Skeletal muscle tissue (tissue), 4 donors: ENCODE results near the gene ATP9A. TPM values are rescaled to one million over a fixed set of nuclear protein-coding genes. Genes with fewer than 3 reads are reported as not detected.

Experiments
- H3K27ac ChIP-seq: one replicate; pipeline ENCODE4 v1.7.0; 2013; ENCODE audit warnings: mild to moderate bottlenecking, low read depth, low read length, inconsistent platforms
- H3K27me3 ChIP-seq, 3 donors: one replicate each; pipeline ENCODE4 v1.7.0; 2013; ENCODE audit warnings: low read length in 3 of 3; ENCODE audit not compliant: control insufficient read depth in 3 of 3, insufficient read depth in 3 of 3
- H3K36me3 ChIP-seq, 3 donors: one replicate each; pipeline ENCODE4 v1.7.0; 2013; ENCODE audit warnings: low read length in 3 of 3; ENCODE audit not compliant: control insufficient read depth in 3 of 3, insufficient read depth in 3 of 3
- H3K4me1 ChIP-seq, 3 donors: one replicate each; pipeline ENCODE4 v1.7.0; 2013; ENCODE audit warnings: low read length in 3 of 3, mild to moderate bottlenecking in 3 of 3; ENCODE audit not compliant: control insufficient read depth in 3 of 3, insufficient read depth in 3 of 3
- H3K4me3 ChIP-seq, 3 donors: one replicate each; pipeline ENCODE4 v1.7.0; 2013; ENCODE audit warnings: low read length in 3 of 3
- H3K9ac ChIP-seq, 3 donors: one replicate each; pipeline ENCODE4 v1.7.0; 2013; ENCODE audit warnings: low read length in 3 of 3, mild to moderate bottlenecking in 3 of 3, moderate library complexity in 2 of 3, low read depth in 1 of 3
- H3K9me3 ChIP-seq, 3 donors: one replicate each; pipeline ENCODE4 v1.7.0; 2013; ENCODE audit warnings: low read length in 3 of 3; ENCODE audit not compliant: control insufficient read depth in 3 of 3
- total RNA-seq: library from RNA; depleted of rRNA; stranded (reverse); fragments of >200 nt; gene quantifications from one replicate; pipeline ENCODE4 v1.2.3, GENCODE V29; 2014
- donor health status: Osteomylitis.

ATP9A gene
- total RNA-seq, 1 donor from 2014 or later: 56.4 TPM

GRCh38 chr20:51600950-51601349 is 167.2 kb downstream of the ATP9A start:
- no peaks in the 10 kb centered on the region for H3K27me3 ChIP-seq
- H3K27ac ChIP-seq: no peak overlapping the region
- H3K36me3 ChIP-seq: peaks cover 26 to 32% (median 29%) of the 10 kb centered on the region in 3 donors
- no peak overlapping the region for H3K4me3 ChIP-seq
- H3K9ac ChIP-seq: no peak overlapping the region
- H3K9me3 ChIP-seq: no peaks in the 10 kb centered on the region
- no peaks in the 10 kb centered on the region for H3K4me1 ChIP-seq

GRCh38 chr20:51600016-51600420 is 168.2 kb downstream of the ATP9A start:
- peaks cover 0 to 3% (median 2%) of the 10 kb centered on the region in 3 donors for H3K4me1 ChIP-seq
- H3K27me3 ChIP-seq: no peaks in the 10 kb centered on the region
- no peak overlapping the region for H3K4me3 ChIP-seq
- H3K27ac ChIP-seq: no peak overlapping the region
- H3K36me3 ChIP-seq: peaks cover 26 to 31% (median 29%) of the 10 kb centered on the region in 3 donors
- H3K9me3 ChIP-seq: no peaks in the 10 kb centered on the region
- H3K9ac ChIP-seq: no peak overlapping the region

GRCh38 chr20:51598556-51598955 is 169.6 kb downstream of the ATP9A start:
- no peak overlapping the region for H3K9ac ChIP-seq
- H3K36me3 ChIP-seq: peaks cover 16 to 23% (median 23%) of the 10 kb centered on the region in 3 donors

GRCh38 chr20:51597389-51598231 is 170.6 kb downstream of the ATP9A start:
- H3K9me3 ChIP-seq: no peaks in the 10 kb centered on the region
- no peak overlapping the region for H3K27ac ChIP-seq
- H3K4me1 ChIP-seq: peaks cover 4 to 10% (median 8%) of the 10 kb centered on the region in 3 donors
- H3K4me3 ChIP-seq: no peak overlapping the region
- H3K27me3 ChIP-seq: no peaks in the 10 kb centered on the region
- no peak overlapping the region for H3K9ac ChIP-seq
- H3K36me3 ChIP-seq: peaks cover 10 to 20% (median 18%) of the 10 kb centered on the region in 3 donors

More at GRCh38 chr20:51598556-51598955, 169.6 kb downstream of the ATP9A start:
- peaks cover 4 to 10% (median 8%) of the 10 kb centered on the region in 3 donors for H3K4me1 ChIP-seq
- H3K27me3 ChIP-seq: no peaks in the 10 kb centered on the region
- H3K4me3 ChIP-seq: no peak overlapping the region
- H3K9me3 ChIP-seq: no peaks in the 10 kb centered on the region
- H3K27ac ChIP-seq: no peak overlapping the region

- Histone ChIP-seq H3K27ac (no peak overlapping the region), H3K27me3 (no peaks in the 10 kb centered on the region), H3K4me1 (peaks cover 4 to 10% (median 8%) of the 10 kb centered on the region in 3 donors), H3K4me3 (no peak overlapping the region), H3K9ac (no peak overlapping the region), H3K36me3 (peaks cover 10 to 20% (median 16%) of the 10 kb centered on the region in 3 donors), H3K9me3 (no peaks in the 10 kb centered on the region)
Observed at GRCh38 chr20:51596668-51597388, 171.4 kb downstream of the ATP9A start.

- H3K4me3 ChIP-seq: no peak overlapping the region
- H3K4me1 ChIP-seq: peaks cover 4 to 10% (median 8%) of the 10 kb centered on the region in 3 donors
- no peak overlapping the region for H3K27ac ChIP-seq
- H3K9ac ChIP-seq: no peak overlapping the region
- peaks cover 4 to 15% (median 10%) of the 10 kb centered on the region in 3 donors for H3K36me3 ChIP-seq
- H3K9me3 ChIP-seq: no peaks in the 10 kb centered on the region
- H3K27me3 ChIP-seq: no peaks in the 10 kb centered on the region
Observed at GRCh38 chr20:51595744-51596143, 172.4 kb downstream of the ATP9A start.

- H3K27ac ChIP-seq: no peak overlapping the region
- peaks cover 4 to 10% (median 7%) of the 10 kb centered on the region in 3 donors for H3K36me3 ChIP-seq
- peaks cover 4 to 10% (median 8%) of the 10 kb centered on the region in 3 donors for H3K4me1 ChIP-seq
- no peaks in the 10 kb centered on the region for H3K27me3 ChIP-seq
- H3K4me3 ChIP-seq: peak overlapping the region in 1 of 3 donors; percentile 33
- no peak overlapping the region for H3K9ac ChIP-seq
- no peaks in the 10 kb centered on the region for H3K9me3 ChIP-seq
Observed at GRCh38 chr20:51595058-51595532, 173.1 kb downstream of the ATP9A start.

- Histone ChIP-seq H3K27me3 (no peaks in the 10 kb centered on the region), H3K9me3 (no peaks in the 10 kb centered on the region), H3K9ac (peak overlapping the region in 1 of 3 donors; percentile 43), H3K36me3 (peaks cover 4 to 7% (median 4%) of the 10 kb centered on the region in 3 donors), H3K4me3 (peak overlapping the region in 1 of 3 donors; percentile 33), H3K4me1 (peaks cover 4 to 10% (median 8%) of the 10 kb centered on the region in 3 donors), H3K27ac (no peak overlapping the region)
Observed at GRCh38 chr20:51594236-51595057, 173.7 kb downstream of the ATP9A start.

GRCh38 chr20:51593584-51593983 is 174.6 kb downstream of the ATP9A start:
- H3K4me3 ChIP-seq: no peak overlapping the region
- no peak overlapping the region for H3K9ac ChIP-seq
- peaks cover 1 to 4% (median 1%) of the 10 kb centered on the region in 3 donors for H3K36me3 ChIP-seq
- no peaks in the 10 kb centered on the region for H3K9me3 ChIP-seq
- no peaks in the 10 kb centered on the region for H3K27me3 ChIP-seq
- no peak overlapping the region for H3K27ac ChIP-seq
- H3K4me1 ChIP-seq: peaks cover 4 to 10% (median 8%) of the 10 kb centered on the region in 3 donors
